Left hindlimb (tissue), 1 donor: Measurements from ENCODE around the gene SLC30A7.
"Not testable (repeated sequence)": the region's sequence is repeated elsewhere in the genome, so short reads cannot be mapped to it uniquely, and the experiment has no call there.

ENCODE experiments used
- DNase-seq: peaks from one replicate; pipeline ENCODE4 v3.0.0-alpha.2; 2018

SLC30A7 gene

GRCh38 chr1:100891380-100891779, 4.5 kb upstream of the SLC30A7 start:
- no peak for DNase-seq

GRCh38 chr1:100892554-100892953, 3.3 kb upstream of the SLC30A7 start:
- no peak for DNase-seq

GRCh38 chr1:100893718-100894117, 2.2 kb upstream of the SLC30A7 start:
- no peak for DNase-seq

GRCh38 chr1:100894603-100895539, 1.0 kb upstream of the SLC30A7 start, which contains the start of gene EXTL2:
Gene EXTL2 (minus strand): TSS chr1:100894842. CDS start chr1:100888757, 6,085 bp downstream.
- peak; percentile 91 for DNase-seq

- peak; percentile 56 for DNase-seq
These were observed 642 bp downstream of the SLC30A7 start for GRCh38 chr1:100896481-100896982.

- no peak for DNase-seq
These were observed 6.5 kb downstream of the SLC30A7 start for GRCh38 chr1:100902365-100902764.

GRCh38 chr1:100903777-100904176, 7.9 kb downstream of the SLC30A7 start:
- no peak for DNase-seq

- DNase-seq: no peak
These were observed 8.6 kb downstream of the SLC30A7 start for GRCh38 chr1:100904528-100904927.

- no peak for DNase-seq
These were observed 9.3 kb downstream of the SLC30A7 start for GRCh38 chr1:100905181-100905580.

- no peak for DNase-seq
These were observed 12.0 kb downstream of the SLC30A7 start for GRCh38 chr1:100907887-100908286.

GRCh38 chr1:100909018-100909417, 13.1 kb downstream of the SLC30A7 start:
- no peak for DNase-seq

- no peak for DNase-seq
These were observed 16.1 kb downstream of the SLC30A7 start for GRCh38 chr1:100912019-100912418.

- no peak for DNase-seq
These were observed 25.3 kb downstream of the SLC30A7 start for GRCh38 chr1:100921110-100921706.

GRCh38 chr1:100924212-100924611, 28.3 kb downstream of the SLC30A7 start:
- no peak for DNase-seq

- no peak for DNase-seq
These were observed 29.1 kb downstream of the SLC30A7 start for GRCh38 chr1:100924991-100925390.

- no peak for DNase-seq
These were observed 30.4 kb downstream of the SLC30A7 start for GRCh38 chr1:100926240-100926639.

- no peak for DNase-seq
These were observed 31.4 kb downstream of the SLC30A7 start for GRCh38 chr1:100927276-100927675.

- DNase-seq: no peak
These were observed 32.2 kb downstream of the SLC30A7 start for GRCh38 chr1:100928128-100928527.

- no peak for DNase-seq
These were observed 34.6 kb downstream of the SLC30A7 start for GRCh38 chr1:100930494-100930893.

- no peak for DNase-seq
These were observed 35.8 kb downstream of the SLC30A7 start for GRCh38 chr1:100931716-100932115.

GRCh38 chr1:100933555-100933954, 37.7 kb downstream of the SLC30A7 start:
- DNase-seq: not testable (repeated sequence)

GRCh38 chr1:100936194-100936967, 40.5 kb downstream of the SLC30A7 start:
- DNase-seq: no peak

GRCh38 chr1:100941098-100941527, 45.2 kb downstream of the SLC30A7 start:
- DNase-seq: no peak
